Measurements from ENCODE around the gene TRAIP. TPM values are rescaled to one million over a fixed set of nuclear protein-coding genes. Genes with fewer than 3 reads are reported as not detected.
"Not testable (repeated sequence)": the region's sequence is repeated elsewhere in the genome, so short reads cannot be mapped to it uniquely, and the experiment has no call there.

TRAIP gene
- total RNA-seq, 1 donor from 2014 or later: 18.9 TPM

DNA sequence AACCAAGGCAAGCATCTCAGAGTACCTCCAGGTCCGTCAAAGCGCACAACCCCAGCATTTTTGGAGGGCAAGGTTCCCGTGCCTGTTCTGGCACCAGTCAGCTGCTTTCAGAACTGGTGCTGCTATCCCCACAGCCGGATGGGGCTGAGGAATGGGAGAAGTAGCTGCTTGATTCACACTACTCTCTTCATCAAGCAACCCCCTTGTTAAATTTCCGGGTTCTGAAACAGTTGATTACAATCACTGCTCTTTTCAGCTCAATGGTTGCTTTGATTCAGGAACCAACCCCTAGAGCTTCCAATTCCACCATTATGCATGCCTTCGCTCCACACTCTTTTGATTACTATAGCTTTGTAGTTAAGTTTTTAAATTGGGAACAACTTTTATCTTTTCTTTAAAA lies 30.3 kb downstream of the TRAIP start:
- TF ChIP-seq, protein P1, sequence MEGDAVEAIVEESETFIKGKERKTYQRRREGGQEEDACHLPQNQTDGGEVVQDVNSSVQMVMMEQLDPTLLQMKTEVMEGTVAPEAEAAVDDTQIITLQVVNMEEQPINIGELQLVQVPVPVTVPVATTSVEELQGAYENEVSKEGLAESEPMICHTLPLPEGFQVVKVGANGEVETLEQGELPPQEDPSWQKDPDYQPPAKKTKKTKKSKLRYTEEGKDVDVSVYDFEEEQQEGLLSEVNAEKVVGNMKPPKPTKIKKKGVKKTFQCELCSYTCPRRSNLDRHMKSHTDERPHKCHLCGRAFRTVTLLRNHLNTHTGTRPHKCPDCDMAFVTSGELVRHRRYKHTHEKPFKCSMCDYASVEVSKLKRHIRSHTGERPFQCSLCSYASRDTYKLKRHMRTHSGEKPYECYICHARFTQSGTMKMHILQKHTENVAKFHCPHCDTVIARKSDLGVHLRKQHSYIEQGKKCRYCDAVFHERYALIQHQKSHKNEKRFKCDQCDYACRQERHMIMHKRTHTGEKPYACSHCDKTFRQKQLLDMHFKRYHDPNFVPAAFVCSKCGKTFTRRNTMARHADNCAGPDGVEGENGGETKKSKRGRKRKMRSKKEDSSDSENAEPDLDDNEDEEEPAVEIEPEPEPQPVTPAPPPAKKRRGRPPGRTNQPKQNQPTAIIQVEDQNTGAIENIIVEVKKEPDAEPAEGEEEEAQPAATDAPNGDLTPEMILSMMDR (conservative IDR thresholded peaks at IDR 0.05; ENCODE audit: low read depth, low read length): no peak
- H3K4me3 ChIP-seq (ENCODE audit: low read depth, low read length): no peak overlapping the region
- DNase-seq (ENCODE audit: low read depth): no peak

DNA sequence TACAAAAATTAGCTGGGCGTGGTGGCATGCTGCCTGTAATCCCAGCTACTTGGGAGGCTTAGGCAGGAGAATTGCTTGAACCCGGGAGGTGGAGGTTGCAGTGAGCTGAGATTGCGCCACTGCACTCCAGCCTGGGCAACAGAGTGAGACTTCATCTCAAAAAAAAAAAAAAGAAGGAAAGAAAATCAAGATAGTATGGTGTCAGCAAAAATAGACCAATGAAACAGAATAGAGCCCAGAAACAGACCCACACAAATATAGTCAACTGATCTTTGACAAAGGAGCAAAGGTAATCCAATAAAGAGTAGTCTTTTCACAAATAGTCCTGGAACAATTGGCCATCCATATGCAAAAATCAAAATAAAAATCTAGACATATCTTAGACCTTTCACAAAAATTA lies 33.2 kb downstream of the TRAIP start:
- not testable (repeated sequence) for DNase-seq (ENCODE audit: low read depth); H3K4me3 ChIP-seq (ENCODE audit: low read depth, low read length)

DNA sequence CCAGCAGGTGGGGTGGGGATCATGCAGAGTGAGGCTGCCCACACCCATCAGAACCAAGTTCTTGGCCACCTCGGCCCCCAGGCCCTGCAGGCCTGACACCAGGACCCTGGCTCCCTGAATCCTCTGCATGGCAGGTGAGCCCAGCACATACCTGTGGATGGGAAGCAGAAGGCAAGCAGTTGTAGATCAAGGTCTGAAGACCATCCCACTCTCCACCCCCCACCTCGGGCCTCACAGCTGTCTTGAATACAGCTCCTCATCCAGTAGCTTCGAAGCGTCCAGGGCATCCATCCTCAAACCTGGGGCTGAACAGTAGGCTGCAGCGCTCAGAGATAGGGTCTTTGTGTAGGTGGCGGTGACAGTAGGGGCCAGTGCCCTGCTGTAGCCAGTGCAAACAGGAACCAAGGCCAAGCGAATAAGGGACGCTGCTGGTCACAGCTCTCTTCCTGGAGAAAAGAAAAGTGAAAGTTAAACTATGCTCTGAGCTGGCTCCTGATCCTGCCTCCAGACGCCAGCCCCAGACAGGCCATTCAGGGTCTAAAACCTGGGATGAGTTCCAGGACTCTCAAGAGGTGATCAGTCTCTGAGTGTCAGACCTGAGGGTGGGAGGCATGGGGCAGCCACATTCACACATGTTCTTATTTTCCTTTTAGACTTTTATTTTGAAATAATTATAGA lies 42.7 kb downstream of the TRAIP start, which contains the start of gene UBA7:
Gene UBA7, minus strand, starts transcription at position 457 of the 678 bp plus-strand sequence. Its CDS starts 166 bp downstream, at position 291.
- peak within 1 kb of the TSS; percentile 50 for H3K4me3 ChIP-seq (ENCODE audit: low read depth, low read length)
- TF ChIP-seq, protein P1 (conservative IDR thresholded peaks at IDR 0.05; ENCODE audit: low read depth, low read length): no peak
- no peak for DNase-seq (ENCODE audit: low read depth)

DNA sequence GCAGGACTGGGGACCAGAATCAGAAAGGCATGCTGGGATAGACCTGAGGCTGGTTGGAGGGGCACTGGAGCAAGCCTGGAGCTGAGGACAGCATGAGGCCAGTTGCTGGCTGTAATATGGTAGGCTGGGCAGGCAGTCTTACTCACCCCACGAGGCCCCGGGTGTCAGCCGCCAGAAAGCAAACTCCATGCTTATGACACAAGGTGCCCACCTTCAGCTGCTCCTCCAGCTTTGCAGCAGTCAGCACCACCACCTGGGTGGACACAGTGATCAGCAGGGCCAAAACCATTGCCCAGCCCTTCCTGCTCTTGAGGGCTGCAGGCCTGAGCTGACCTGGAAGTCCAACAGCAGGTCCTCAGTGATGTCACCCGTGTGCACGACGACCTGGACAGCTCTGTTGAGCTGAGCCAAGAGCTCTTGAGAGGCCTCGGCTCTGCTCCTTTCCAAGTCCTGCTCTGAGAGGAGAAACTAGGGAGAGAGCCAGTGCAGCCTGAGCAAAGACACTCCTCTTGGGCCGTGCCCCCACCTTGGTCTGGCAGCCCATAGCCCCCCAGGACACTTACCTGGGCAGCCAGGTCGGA lies 43.4 kb downstream of the TRAIP start:
- TF ChIP-seq, protein P1 (conservative IDR thresholded peaks at IDR 0.05; ENCODE audit: low read depth, low read length): no peak
- no peak for DNase-seq (ENCODE audit: low read depth)
- H3K4me3 ChIP-seq (ENCODE audit: low read depth, low read length): peak overlapping the region; percentile 50

DNA sequence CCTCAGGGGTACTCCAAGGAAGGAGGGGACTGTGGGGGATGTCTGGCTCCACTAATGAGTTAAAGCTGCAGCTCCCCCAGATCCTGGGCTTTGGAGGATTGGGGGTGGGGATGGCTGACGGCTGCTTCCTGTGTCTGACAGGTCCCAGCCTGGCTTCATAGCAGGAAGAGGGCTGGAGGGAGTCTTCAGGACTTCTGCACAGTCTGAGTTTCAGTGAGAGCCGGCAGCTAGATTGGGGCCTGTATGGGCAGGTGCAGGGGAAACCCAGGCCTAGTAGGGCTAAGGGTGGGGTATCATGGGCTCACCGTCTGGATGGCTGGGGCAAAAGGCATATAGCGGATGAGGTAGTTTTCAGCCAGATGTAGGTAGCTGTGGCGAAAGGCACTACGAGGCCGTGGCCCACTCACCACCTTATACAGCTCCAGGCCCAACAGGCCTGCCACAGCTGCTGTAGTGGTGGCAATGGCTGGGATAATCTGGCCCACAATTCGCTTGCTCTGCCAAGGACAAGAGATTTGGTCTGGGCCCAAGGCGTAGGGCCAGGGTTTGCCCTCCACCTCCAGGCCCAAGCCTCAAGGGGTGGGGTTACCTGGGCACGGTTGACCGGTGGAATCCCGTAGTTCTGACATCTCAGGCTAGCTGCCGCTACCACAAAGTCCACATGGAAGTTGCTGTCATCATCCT lies 48.8 kb downstream of the TRAIP start:
- no peak for DNase-seq (ENCODE audit: low read depth)
- TF ChIP-seq, protein P1 (conservative IDR thresholded peaks at IDR 0.05; ENCODE audit: low read depth, low read length): no peak
- H3K4me3 ChIP-seq (ENCODE audit: low read depth, low read length): no peak overlapping the region

DNA sequence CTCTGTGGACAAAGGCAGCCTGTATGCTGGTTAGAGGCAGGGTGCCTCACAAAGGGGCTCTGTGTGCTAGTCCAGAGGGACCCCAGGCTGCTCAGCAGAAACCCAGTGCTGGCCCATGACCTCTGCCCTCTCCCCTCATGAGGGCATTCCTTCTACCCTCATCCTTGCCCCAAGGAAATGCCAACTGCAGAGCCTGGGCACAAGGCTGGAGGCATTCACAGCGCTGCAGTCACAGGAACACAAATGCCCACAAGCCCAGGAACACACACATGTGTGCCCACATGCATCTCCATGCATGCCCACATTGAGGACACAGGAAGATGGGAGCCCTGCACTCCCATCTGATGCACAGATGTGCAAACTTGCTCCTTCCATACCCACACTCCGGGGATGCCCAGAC lies 49.5 kb downstream of the TRAIP start:
- no peak for DNase-seq (ENCODE audit: low read depth)
- H3K4me3 ChIP-seq (ENCODE audit: low read depth, low read length): no peak overlapping the region
- TF ChIP-seq, protein P1 (conservative IDR thresholded peaks at IDR 0.05; ENCODE audit: low read depth, low read length): no peak

DNA sequence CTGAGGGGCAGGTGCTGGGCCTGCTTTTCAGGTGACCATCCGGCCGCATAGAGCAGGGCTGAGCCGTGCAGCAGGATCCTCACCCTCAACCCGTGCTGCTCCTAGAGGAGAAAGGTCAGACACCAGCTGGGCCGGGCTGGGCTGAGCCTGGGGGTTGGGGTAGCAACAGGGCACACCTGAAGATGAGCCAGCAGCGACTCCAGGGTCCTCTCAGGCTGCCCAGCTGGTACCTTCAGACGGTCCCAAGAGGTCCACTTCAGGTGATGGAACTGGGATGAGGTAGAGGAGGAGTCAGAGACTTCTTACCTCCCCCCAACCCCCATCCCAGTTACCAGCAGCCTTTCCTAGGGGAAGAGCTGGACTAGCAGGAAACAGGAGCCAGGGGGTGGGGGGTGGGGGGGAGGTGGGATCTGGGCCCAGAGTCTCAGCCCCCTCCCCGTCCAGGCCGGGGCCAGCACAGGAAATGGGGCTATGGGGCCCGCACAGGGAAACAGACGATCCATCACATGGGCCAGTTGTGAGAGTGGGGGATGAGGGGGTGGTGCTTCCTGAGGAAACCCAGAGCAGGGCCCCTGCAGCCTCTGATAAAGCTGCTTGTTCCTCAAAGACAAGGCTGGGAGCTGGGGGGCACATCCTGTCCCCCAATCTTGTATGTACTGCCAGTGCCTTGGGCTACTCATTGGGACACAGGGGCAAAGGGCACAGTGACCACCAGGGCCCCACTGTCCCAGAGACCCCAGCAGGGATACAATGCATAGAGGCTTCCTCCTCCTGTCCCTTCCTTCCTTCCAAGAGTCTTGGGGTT lies 50.3 kb downstream of the TRAIP start:
- TF ChIP-seq, protein P1 (conservative IDR thresholded peaks at IDR 0.05; ENCODE audit: low read depth, low read length): no peak
- no peak overlapping the region for H3K4me3 ChIP-seq (ENCODE audit: low read depth, low read length)
- no peak for DNase-seq (ENCODE audit: low read depth)

All from epithelial cell of proximal tubule (primary cell).